ENCODE data around the gene CPM. TPM values are rescaled to one million over a fixed set of nuclear protein-coding genes. Genes with fewer than 3 reads are reported as not detected.
"Not testable (repeated sequence)": the region's sequence is repeated elsewhere in the genome, so short reads cannot be mapped to it uniquely, and the experiment has no call there.

The CPM gene
- total and polyA plus RNA-seq, 3 experiments from 2014 or later: 0.26 to 1.9 (median 1.6) TPM

GRCh38 chr12:68807274-68807575 lies 125.7 kb downstream of the CPM start:
- Mint-ChIP-seq H3K27ac (peak overlapping the region; percentile 98 to 99 (median 99)), H3K36me3 (peaks cover 0 to 35% (median 5%) of the 10 kb centered on the region in 3 donors), H3K4me1 (peaks cover 26 to 37% (median 33%) of the 10 kb centered on the region in 3 donors), H3K4me3 (peak overlapping the region; percentile 92 to 97 (median 95))
- Histone ChIP-seq H3K4me1 (ENCODE audit: insufficient read depth, low read length) (peaks cover 18% of the 10 kb centered on the region), H3K4me3 (ENCODE audit: low read length) (peak overlapping the region; percentile 87), H3K27ac (ENCODE audit: low read depth, low read length) (peak overlapping the region; percentile 95)
- ChIA-PET CTCF (interaction anchor here (0.8 to 3.2 kb wide), 19 partner anchors 9 to 1538 kb away, joined by 3 to 20 read pairs (median 4); partner anchors contain the start of genes CAND1 and SLC35E3), POLR2A (interaction anchor here (0.8 to 2.2 kb wide), 12 partner anchors 8 to 1538 kb away, joined by 3 to 32 read pairs (median 4); partner anchors contain the start of genes CAND1, RAP1B and SLC35E3)
- not testable (repeated sequence) for DNase-seq; H3K9me3 Mint-ChIP-seq; H3K27me3 Mint-ChIP-seq; H3K27me3 ChIP-seq (ENCODE audit: insufficient read depth, low read length, poor library complexity, severe bottlenecking); H3K9me3 ChIP-seq (ENCODE audit: low read length); H3K36me3 ChIP-seq (ENCODE audit: insufficient read depth, low read length)

DNA sequence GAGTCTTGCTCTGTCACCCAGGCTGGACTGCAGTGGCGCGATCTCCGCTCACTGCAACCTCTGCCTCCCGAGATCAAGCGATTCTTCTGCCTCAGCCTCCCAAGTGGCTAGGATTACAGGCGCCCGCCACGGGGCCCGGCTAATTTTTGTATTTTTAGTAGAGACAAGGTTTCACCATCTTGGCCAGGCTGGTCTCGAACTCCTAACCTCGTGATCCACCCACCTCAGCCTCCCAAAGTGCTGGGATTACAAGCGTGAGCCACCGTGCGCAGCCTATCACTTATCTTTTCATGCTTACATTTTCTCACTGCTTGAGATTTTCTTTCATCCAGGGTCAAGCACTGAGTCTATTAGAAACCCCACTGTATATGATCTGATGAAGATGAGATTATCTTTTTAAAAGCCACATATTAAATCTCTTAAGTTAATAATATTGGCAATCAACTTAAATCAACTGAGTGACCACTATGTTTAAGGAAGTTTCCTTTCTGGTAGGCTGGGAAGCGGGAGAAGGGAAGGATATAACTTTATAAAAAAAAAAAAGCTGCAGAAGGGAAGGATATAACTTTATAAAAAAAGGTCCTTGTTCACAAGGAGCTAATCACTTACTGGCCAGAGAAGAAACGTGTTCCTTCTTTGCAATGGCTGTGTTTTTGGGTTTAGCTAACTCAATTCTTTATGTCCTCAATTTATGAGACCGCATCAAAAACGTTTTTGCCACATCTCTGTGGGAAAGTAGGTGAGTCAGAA lies 126.3 kb downstream of the CPM start:
- no peaks in the 10 kb centered on the region for H3K27me3 ChIP-seq (ENCODE audit: insufficient read depth, low read length, poor library complexity, severe bottlenecking)
- peaks cover 17% of the 10 kb centered on the region for H3K4me1 ChIP-seq (ENCODE audit: insufficient read depth, low read length)
- H3K27ac Mint-ChIP-seq: peak overlapping the region; percentile 85 to 99 (median 99)
- ChIA-PET CTCF (interaction anchor here (1.1 to 3.2 kb wide), 8 partner anchors 9 to 1538 kb away, joined by 3 to 20 read pairs (median 10); partner anchors contain the start of genes CAND1 and SLC35E3), POLR2A (interaction anchor here (0.8 to 2.2 kb wide), 6 partner anchors 35 to 1537 kb away, joined by 3 to 32 read pairs (median 7); partner anchors contain the start of genes CAND1, RAP1B and SLC35E3)
- H3K27ac ChIP-seq (ENCODE audit: low read depth, low read length): peak overlapping the region; percentile 95
- H3K4me3 ChIP-seq (ENCODE audit: low read length): no peak overlapping the region
- no peak for DNase-seq
- H3K4me1 Mint-ChIP-seq: peaks cover 23 to 35% (median 28%) of the 10 kb centered on the region in 3 donors
- H3K4me3 Mint-ChIP-seq: peak overlapping the region; percentile 92 to 97 (median 95)
- H3K9me3 ChIP-seq (ENCODE audit: low read length): no peaks in the 10 kb centered on the region
- peaks cover 0 to 4% of the 10 kb centered on the region in 2 donors for H3K27me3 Mint-ChIP-seq
- H3K36me3 Mint-ChIP-seq: peaks cover 0 to 33% (median 5%) of the 10 kb centered on the region in 3 donors
- no peaks in the 10 kb centered on the region for H3K36me3 ChIP-seq (ENCODE audit: insufficient read depth, low read length)
- no peaks in the 10 kb centered on the region for H3K9me3 Mint-ChIP-seq

- DNase-seq: no peak
- H3K4me3 Mint-ChIP-seq: peak overlapping the region in 1 of 7 donors; percentile 0
- no peak overlapping the region for H3K27ac ChIP-seq (ENCODE audit: low read depth, low read length)
- peaks cover 0 to 4% of the 10 kb centered on the region in 2 donors for H3K27me3 Mint-ChIP-seq
- no peak overlapping the region for H3K4me3 ChIP-seq (ENCODE audit: low read length)
- H3K9me3 ChIP-seq (ENCODE audit: low read length): no peaks in the 10 kb centered on the region
- H3K27me3 ChIP-seq (ENCODE audit: insufficient read depth, low read length, poor library complexity, severe bottlenecking): no peaks in the 10 kb centered on the region
- H3K36me3 ChIP-seq (ENCODE audit: insufficient read depth, low read length): no peaks in the 10 kb centered on the region
- no peaks in the 10 kb centered on the region for H3K9me3 Mint-ChIP-seq
- H3K36me3 Mint-ChIP-seq: peaks cover 0 to 25% (median 0%) of the 10 kb centered on the region in 3 donors
- H3K27ac Mint-ChIP-seq: peak overlapping the region in 1 of 8 donors; percentile 98
- POLR2A ChIA-PET: no interaction called here
- H3K4me1 ChIP-seq (ENCODE audit: insufficient read depth, low read length): peaks cover 13% of the 10 kb centered on the region
- H3K4me1 Mint-ChIP-seq: peaks cover 18 to 26% (median 18%) of the 10 kb centered on the region in 3 donors
- CTCF ChIA-PET: no interaction called here
These were observed 127.3 kb downstream of the CPM start for GRCh38 chr12:68805592-68806120.

DNA sequence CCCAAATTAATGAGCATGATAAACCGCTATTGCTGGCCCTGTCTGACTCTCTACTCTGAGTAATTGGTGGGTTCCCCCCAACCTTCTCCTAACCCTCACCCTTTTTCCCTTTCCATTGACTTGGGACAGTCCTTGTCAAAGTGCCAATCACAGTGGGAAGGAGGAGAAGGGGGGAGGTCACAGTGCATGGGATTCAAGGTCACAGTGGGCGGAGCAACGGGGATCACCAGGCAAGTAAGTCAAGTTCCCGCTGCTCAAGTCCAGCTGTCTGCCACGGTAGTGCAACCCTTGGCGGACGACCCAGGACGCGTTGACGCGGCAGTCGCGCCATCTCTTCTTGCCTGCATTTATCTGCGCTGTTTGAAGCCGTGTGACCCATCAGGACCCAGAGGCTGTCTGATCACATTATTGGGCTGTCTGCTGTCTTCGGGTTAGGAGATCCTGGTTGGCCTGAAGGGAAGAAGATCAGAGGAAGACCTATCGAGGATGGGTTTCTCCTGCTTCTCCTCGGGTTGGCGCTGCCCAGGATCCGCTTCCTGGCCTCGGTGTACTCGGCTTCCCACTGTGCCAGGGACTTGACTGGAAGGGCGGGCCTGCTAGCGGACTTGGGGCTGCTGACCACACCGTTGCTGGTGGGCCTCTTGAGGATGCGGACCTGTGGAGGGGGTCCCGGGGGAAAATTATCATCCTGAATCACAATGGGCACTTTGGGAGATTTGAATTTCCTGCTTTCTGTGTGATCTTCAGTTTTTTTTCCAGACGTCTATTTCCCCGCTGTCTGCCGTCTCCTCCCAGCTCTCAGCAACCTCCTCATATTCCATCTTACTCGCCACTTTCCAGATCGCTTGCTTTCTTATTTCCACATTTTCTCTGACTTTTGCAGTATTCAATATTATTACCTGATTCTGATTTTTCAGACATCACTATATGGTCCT lies 128.0 kb downstream of the CPM start:
- no peaks in the 10 kb centered on the region for H3K9me3 ChIP-seq (ENCODE audit: low read length)
- H3K36me3 Mint-ChIP-seq: peaks cover 0 to 24% (median 0%) of the 10 kb centered on the region in 3 donors
- peaks cover 0 to 4% of the 10 kb centered on the region in 2 donors for H3K27me3 Mint-ChIP-seq
- H3K36me3 ChIP-seq (ENCODE audit: insufficient read depth, low read length): no peaks in the 10 kb centered on the region
- peaks cover 17 to 24% (median 18%) of the 10 kb centered on the region in 3 donors for H3K4me1 Mint-ChIP-seq
- H3K4me1 ChIP-seq (ENCODE audit: insufficient read depth, low read length): peaks cover 13% of the 10 kb centered on the region
- H3K27me3 ChIP-seq (ENCODE audit: insufficient read depth, low read length, poor library complexity, severe bottlenecking): no peaks in the 10 kb centered on the region
- ChIA-PET CTCF (no interaction called here), POLR2A (no interaction called here)
- peak overlapping the region in 2 of 7 donors; percentile 40 to 65 for H3K4me3 Mint-ChIP-seq
- peak overlapping the region in 2 of 8 donors; percentile 33 to 50 for H3K27ac Mint-ChIP-seq
- H3K9me3 Mint-ChIP-seq: no peaks in the 10 kb centered on the region
- no peak overlapping the region for H3K27ac ChIP-seq (ENCODE audit: low read depth, low read length)
- DNase-seq: no peak
- no peak overlapping the region for H3K4me3 ChIP-seq (ENCODE audit: low read length)

DNA sequence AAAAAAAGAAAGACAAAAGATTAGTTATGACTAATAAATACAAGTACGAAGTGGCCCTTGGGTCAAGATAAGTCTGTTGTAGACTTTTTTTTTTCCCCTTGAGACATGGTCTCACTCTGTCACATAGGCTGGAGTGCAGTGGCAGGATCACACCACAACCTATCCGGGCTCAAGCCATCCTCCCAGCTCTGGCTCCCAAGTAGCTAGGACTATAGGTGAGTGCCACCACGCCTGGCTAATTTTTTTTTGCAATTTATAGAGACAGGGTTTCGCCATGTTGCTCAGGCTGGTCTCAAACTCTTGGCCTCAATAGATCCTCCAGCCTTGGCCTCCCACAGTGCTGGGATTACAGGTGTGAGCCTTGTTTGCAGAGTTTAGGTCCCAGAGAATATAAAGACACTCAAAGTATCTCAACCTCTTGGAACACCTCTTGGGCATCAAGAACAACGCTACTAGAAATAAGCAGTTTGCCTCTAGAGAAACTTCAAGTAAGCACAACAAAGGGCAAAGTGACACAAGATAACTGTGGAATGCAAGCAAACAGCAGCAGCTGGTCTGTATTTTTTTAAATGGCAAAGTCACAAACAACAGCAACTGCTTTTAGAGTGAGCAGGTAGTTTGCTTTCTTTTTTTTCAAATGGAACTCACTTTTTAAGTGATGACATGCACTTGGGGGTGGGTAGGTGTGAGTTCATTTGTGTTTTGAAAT lies 128.9 kb downstream of the CPM start:
- Histone ChIP-seq H3K27ac (ENCODE audit: low read depth, low read length) (no peak overlapping the region), H3K9me3 (ENCODE audit: low read length) (no peaks in the 10 kb centered on the region), H3K4me1 (ENCODE audit: insufficient read depth, low read length) (peaks cover 9% of the 10 kb centered on the region), H3K27me3 (ENCODE audit: insufficient read depth, low read length, poor library complexity, severe bottlenecking) (no peaks in the 10 kb centered on the region), H3K4me3 (ENCODE audit: low read length) (no peak overlapping the region), H3K36me3 (ENCODE audit: insufficient read depth, low read length) (no peaks in the 10 kb centered on the region)
- H3K27me3 Mint-ChIP-seq: peaks cover 2 to 4% of the 10 kb centered on the region in 2 donors
- peaks cover 14 to 16% (median 15%) of the 10 kb centered on the region in 3 donors for H3K4me1 Mint-ChIP-seq
- peak overlapping the region in 1 of 7 donors; percentile 40 for H3K4me3 Mint-ChIP-seq
- CTCF ChIA-PET: no interaction called here
- POLR2A ChIA-PET: no interaction called here
- no peaks in the 10 kb centered on the region for H3K9me3 Mint-ChIP-seq
- H3K27ac Mint-ChIP-seq: peak overlapping the region in 1 of 8 donors; percentile 50
- no peak for DNase-seq
- peaks cover 0 to 16% (median 0%) of the 10 kb centered on the region in 3 donors for H3K36me3 Mint-ChIP-seq

- POLR2A ChIA-PET; H3K27ac Mint-ChIP-seq; H3K4me3 ChIP-seq (ENCODE audit: low read length); H3K36me3 Mint-ChIP-seq; H3K4me1 ChIP-seq (ENCODE audit: insufficient read depth, low read length); H3K27me3 Mint-ChIP-seq; H3K9me3 ChIP-seq (ENCODE audit: low read length); DNase-seq; CTCF ChIA-PET; H3K9me3 Mint-ChIP-seq; H3K27ac ChIP-seq (ENCODE audit: low read depth, low read length); H3K4me3 Mint-ChIP-seq; H3K27me3 ChIP-seq (ENCODE audit: insufficient read depth, low read length, poor library complexity, severe bottlenecking); H3K36me3 ChIP-seq (ENCODE audit: insufficient read depth, low read length): not testable (repeated sequence)
- H3K4me1 Mint-ChIP-seq: peaks cover 9 to 11% (median 10%) of the 10 kb centered on the region in 3 donors
These were observed 129.9 kb downstream of the CPM start for GRCh38 chr12:68802911-68803651.

- H3K9me3 ChIP-seq (ENCODE audit: low read length); H3K27me3 ChIP-seq (ENCODE audit: insufficient read depth, low read length, poor library complexity, severe bottlenecking); H3K36me3 Mint-ChIP-seq; H3K36me3 ChIP-seq (ENCODE audit: insufficient read depth, low read length); H3K4me3 Mint-ChIP-seq; H3K27ac ChIP-seq (ENCODE audit: low read depth, low read length); DNase-seq; POLR2A ChIA-PET; H3K4me1 ChIP-seq (ENCODE audit: insufficient read depth, low read length); H3K9me3 Mint-ChIP-seq; H3K4me1 Mint-ChIP-seq; H3K4me3 ChIP-seq (ENCODE audit: low read length); H3K27me3 Mint-ChIP-seq; CTCF ChIA-PET; H3K27ac Mint-ChIP-seq: not testable (repeated sequence)
These were observed 130.6 kb downstream of the CPM start for GRCh38 chr12:68802372-68802745.
